Liver (tissue), 9 donors: ENCODE results near the gene TUSC2. TPM values are rescaled to one million over a fixed set of nuclear protein-coding genes. Genes with fewer than 3 reads are reported as not detected.

Experiments
- DNase-seq: peaks from one replicate; pipeline ENCODE4 v3.0.0-alpha.2; 2017; ENCODE audit warnings: low spot score
- H3K27ac ChIP-seq, 2 donors: one replicate each; pipeline ENCODE4 v1.7.0; 2013; ENCODE audit warnings: inconsistent platforms in 2 of 2, low read length in 2 of 2, control low read depth in 1 of 2, low read depth in 1 of 2, mild to moderate bottlenecking in 1 of 2
- H3K27me3 ChIP-seq, 4 donors: one replicate each; pipeline versions ENCODE4 v1.6.1 to v1.7.0; 2013; ENCODE audit warnings: low read length in 3 of 4, inconsistent platforms in 1 of 4, mild to moderate bottlenecking in 1 of 4, moderate library complexity in 1 of 4; ENCODE audit not compliant: control insufficient read depth in 4 of 4, insufficient read depth in 4 of 4
- H3K36me3 ChIP-seq, 4 donors: one replicate each; pipeline versions ENCODE4 v1.6.1 to v1.7.0; 2013; ENCODE audit warnings: low read length in 3 of 4, mild to moderate bottlenecking in 3 of 4, low read depth in 1 of 4, moderate library complexity in 1 of 4; ENCODE audit not compliant: control insufficient read depth in 4 of 4, insufficient read depth in 3 of 4
- H3K4me1 ChIP-seq, 4 donors: one replicate each; pipeline versions ENCODE4 v1.6.1 to v1.7.0; 2013; ENCODE audit warnings: low read length in 3 of 4, mild to moderate bottlenecking in 3 of 4, moderate library complexity in 1 of 4; ENCODE audit not compliant: control insufficient read depth in 4 of 4, insufficient read depth in 4 of 4
- H3K4me3 ChIP-seq, 3 donors: one replicate each; pipeline versions ENCODE4 v1.6.1 to v1.7.0; 2013; ENCODE audit warnings: low read length in 3 of 3, control low read depth in 1 of 3, low read depth in 1 of 3, mild to moderate bottlenecking in 1 of 3
- H3K9ac ChIP-seq, 2 donors: one replicate each; pipeline ENCODE4 v1.7.0; 2013; ENCODE audit warnings: low read length in 2 of 2, mild to moderate bottlenecking in 2 of 2, moderate library complexity in 2 of 2, control low read depth in 1 of 2, low read depth in 1 of 2
- H3K9me3 ChIP-seq, 4 donors: one replicate each; pipeline versions ENCODE4 v1.6.1 to v1.7.0; 2013; ENCODE audit warnings: low read length in 3 of 4; ENCODE audit not compliant: control insufficient read depth in 4 of 4
- ATF3 ChIP-seq: IDR thresholded peaks from 2 replicates; pipeline ENCODE4 v1.6.1; 2016; ENCODE audit warnings: antibody characterized with exemption
- CTCF ChIP-seq: fragments of 150-350 bp; IDR thresholded peaks from 2 replicates; pipeline ENCODE4 v1.5.1; 2017; ENCODE audit warnings: improper control_type of control experiment, low read depth, low read length; ENCODE audit not compliant: missing input control
- EGR1 ChIP-seq, 2 donors: IDR thresholded peaks; 2 replicates each; pipeline ENCODE4 v1.6.1; 2016 to 2018; ENCODE audit warnings: antibody characterized with exemption in 2 of 2, low read depth in 2 of 2
- FOXA1 ChIP-seq: IDR thresholded peaks from 2 replicates; pipeline ENCODE4 v1.6.1; 2016; ENCODE audit warnings: antibody characterized with exemption
- FOXA2 ChIP-seq: IDR thresholded peaks from 2 replicates; pipeline ENCODE4 v1.6.1; 2016; ENCODE audit warnings: antibody characterized with exemption
- GABPA ChIP-seq, 2 donors: IDR thresholded peaks in 1 of 2; conservative IDR thresholded peaks in 1 of 2; 2 replicates each; pipeline ENCODE4 v1.6.1; 2016; ENCODE audit warnings: antibody characterized with exemption in 2 of 2, mild to moderate bottlenecking in 1 of 2, moderate library complexity in 1 of 2
- HNF4A ChIP-seq, 2 donors: conservative IDR thresholded peaks; 2 replicates each; pipeline ENCODE4 v1.6.1; 2016; ENCODE audit warnings: antibody characterized with exemption in 2 of 2, mild to moderate bottlenecking in 2 of 2
- HNF4G ChIP-seq: IDR thresholded peaks from 2 replicates; pipeline ENCODE4 v1.6.1; 2016; ENCODE audit warnings: antibody characterized with exemption
- JUND ChIP-seq, 2 donors: IDR thresholded peaks; 2 replicates each; pipeline ENCODE4 v1.6.1; 2016; ENCODE audit warnings: antibody characterized with exemption in 2 of 2
- MAX ChIP-seq: IDR thresholded peaks from 2 replicates; pipeline ENCODE4 v1.6.1; 2016; ENCODE audit warnings: antibody characterized with exemption
- NR2F2 ChIP-seq: IDR thresholded peaks from 2 replicates; pipeline ENCODE4 v1.6.1; 2016; ENCODE audit warnings: antibody characterized with exemption
- RAD21 ChIP-seq, 2 donors: IDR thresholded peaks; 2 replicates each; pipeline ENCODE4 v1.6.1; 2016; ENCODE audit warnings: antibody characterized with exemption in 2 of 2, mild to moderate bottlenecking in 2 of 2
- REST ChIP-seq: IDR thresholded peaks from 2 replicates; pipeline ENCODE4 v1.6.1; 2016; ENCODE audit warnings: antibody characterized with exemption, mild to moderate bottlenecking
- RXRA ChIP-seq, 2 donors: IDR thresholded peaks; 2 replicates each; pipeline ENCODE4 v1.6.1; 2017 to 2018; ENCODE audit warnings: antibody characterized with exemption in 2 of 2, mild to moderate bottlenecking in 1 of 2
- SP1 ChIP-seq: IDR thresholded peaks from 2 replicates; pipeline ENCODE4 v1.6.1; 2018; ENCODE audit warnings: antibody characterized with exemption, mild to moderate bottlenecking
- TAF1 ChIP-seq: conservative IDR thresholded peaks from 2 replicates; pipeline ENCODE4 v1.6.1; 2016; ENCODE audit warnings: antibody characterized with exemption, mild to moderate bottlenecking
- YY1 ChIP-seq: IDR thresholded peaks from 2 replicates; pipeline ENCODE4 v1.6.1; 2016; ENCODE audit warnings: antibody characterized with exemption, mild to moderate bottlenecking
- ZBTB33 ChIP-seq: IDR thresholded peaks from 2 replicates; pipeline ENCODE4 v1.6.1; 2016; ENCODE audit warnings: antibody characterized with exemption
- WGBS: extraction: QIAGEN DNeasy Blood & Tissue Kit; methylation state at CpG from one replicate; pipeline ENCODE4 v1.1.7; 2013; 5-methylcytosine and 5-hydroxymethylcytosine counted together
- polyA plus RNA-seq, 2 donors: library from polyadenylated mRNA; stranded (reverse) in 1 of 2; unstranded in 1 of 2; fragments of 200-250 nt in 1 of 2; fragments of >200 nt in 1 of 2; fragmentation: Nextera tagmentation in 1 of 2; extraction: Ambion mirVana in 1 of 2; gene quantifications; one replicate each; pipeline versions ENCODE4 v1.2.1 to v1.2.3, GENCODE V29; 2013 to 2015
- total RNA-seq, 2 donors: library from RNA; depleted of rRNA; stranded (reverse); fragments of >200 nt; gene quantifications; one replicate each; pipeline ENCODE4 v1.2.3, GENCODE V29; 2014
- donor health status: healthy.
- donor health status: healthy.
- donor health status: healthy.
- donor health status: healthy.
- donor health status: healthy.

Gene TUSC2
- total and polyA plus RNA-seq, 4 donors: 12.7 to 37.7 (median 21.7) TPM

- TF ChIP-seq MAX: no peak
- TF ChIP-seq JUND (IDR thresholded peaks at IDR 0.05): no peak
- no peak for TF ChIP-seq ATF3
- no peak for TF ChIP-seq HNF4A (conservative IDR thresholded peaks at IDR 0.05)
- TF ChIP-seq RAD21 (IDR thresholded peaks at IDR 0.05): no peak
- peak; percentile 66 for TF ChIP-seq SP1
- peak; percentile 60 for TF ChIP-seq REST
- peak in 1 of 2 donors; percentile 52 for TF ChIP-seq RXRA (IDR thresholded peaks at IDR 0.05)
- TF ChIP-seq NR2F2: no peak
- TF ChIP-seq HNF4G: no peak
- no peak for TF ChIP-seq CTCF
- peak; percentile 30 for TF ChIP-seq FOXA1
- TF ChIP-seq YY1: peak; percentile 93
- no peak for TF ChIP-seq TAF1
- no peak for TF ChIP-seq FOXA2
- no peak for TF ChIP-seq ZBTB33
- peak in 1 of 2 donors; percentile 92 for TF ChIP-seq GABPA (IDR thresholded peaks at IDR 0.05 in 1 of 2, conservative IDR thresholded peaks at IDR 0.05 in 1 of 2)
- no peak for TF ChIP-seq EGR1 (IDR thresholded peaks at IDR 0.05; ENCODE audit: low read depth in 2 of 2)
- Histone ChIP-seq H3K27ac (peak within 1 kb of the TSS; percentile 59 to 87), H3K9ac (peak within 1 kb of the TSS; percentile 54 to 99), H3K36me3 (peaks cover 6 to 16% (median 8%) of the 10 kb centered on the region in 4 donors), H3K9me3 (no peaks in the 10 kb centered on the region), H3K4me1 (peaks cover 16 to 53% (median 41%) of the 10 kb centered on the region in 4 donors), H3K4me3 (peak within 1 kb of the TSS; percentile 77 to 84 (median 81)), H3K27me3 (no peaks in the 10 kb centered on the region)
- peak; percentile 92 for DNase-seq
- WGBS: under 1% methylated on average over 64 of the region's 64 CpGs
Observed at GRCh38 chr3:50358911-50359759, 31.1 kb upstream of the TUSC2 start, which contains the start of gene TMEM115. TSS of gene TMEM115 (minus strand) at chr3:50359521. CDS start at chr3:50359063, 458 bp downstream.
